Endodermal cell (in vitro differentiated cells): ENCODE results near the gene FAM53A. TPM values are rescaled to one million over a fixed set of nuclear protein-coding genes. Genes with fewer than 3 reads are reported as not detected.

Experiments
- DNase-seq: peaks from one replicate; pipeline ENCODE4 v3.0.0-alpha.2; 2017
- H3K27ac ChIP-seq: 2 replicates; pipeline ENCODE4 v1.5.1; 2013; ENCODE audit warnings: mild to moderate bottlenecking, low read depth, low read length, moderate library complexity
- H3K27me3 ChIP-seq: 2 replicates; pipeline ENCODE4 v1.6.1; 2013; ENCODE audit warnings: mild to moderate bottlenecking, low read length, moderate library complexity; ENCODE audit not compliant: insufficient read depth, control insufficient read depth, poor library complexity, severe bottlenecking
- H3K36me3 ChIP-seq: 2 replicates; pipeline ENCODE4 v1.7.0; 2013; ENCODE audit warnings: mild to moderate bottlenecking, low read length, moderate library complexity; ENCODE audit not compliant: control insufficient read depth, insufficient read depth
- H3K4me1 ChIP-seq: one replicate; pipeline ENCODE4 v1.7.0; 2013; ENCODE audit warnings: low read length; ENCODE audit not compliant: control insufficient read depth, insufficient read depth
- H3K4me3 ChIP-seq: 2 replicates; pipeline ENCODE4 v1.5.1; 2013; ENCODE audit warnings: mild to moderate bottlenecking, low read length, moderate library complexity
- H3K9ac ChIP-seq: 2 replicates; pipeline ENCODE4 v1.6.1; 2013; ENCODE audit warnings: mild to moderate bottlenecking, low read length, moderate library complexity; ENCODE audit not compliant: poor library complexity, severe bottlenecking; ENCODE audit errors: extremely low read depth
- H3K9me3 ChIP-seq: 2 replicates; pipeline ENCODE4 v1.6.1; 2013; ENCODE audit warnings: mild to moderate bottlenecking, low read length, moderate library complexity; ENCODE audit not compliant: control insufficient read depth
- H3K27ac Mint-ChIP-seq: 2 replicates; pipeline ENCODE4 v1.8.0; 2020; ENCODE audit warnings: mixed read lengths
- H3K27me3 Mint-ChIP-seq: 2 replicates; pipeline ENCODE4 v1.8.0; 2021; ENCODE audit warnings: mild to moderate bottlenecking, mixed read lengths; ENCODE audit not compliant: insufficient read depth
- H3K36me3 Mint-ChIP-seq: 2 replicates; pipeline ENCODE4 v1.8.0; 2020; ENCODE audit warnings: low read depth, mixed read lengths
- H3K4me1 Mint-ChIP-seq: 2 replicates; pipeline ENCODE4 v1.8.0; 2020; ENCODE audit warnings: mixed read lengths
- H3K4me3 Mint-ChIP-seq: 2 replicates; pipeline ENCODE4 v1.8.0; 2020; ENCODE audit warnings: mild to moderate bottlenecking, moderate library complexity, mixed read lengths
- H3K9me3 Mint-ChIP-seq: 2 replicates; pipeline ENCODE4 v1.8.0; 2020; ENCODE audit warnings: mild to moderate bottlenecking, mixed read lengths
- WGBS, 2 experiments: methylation state at CpG; one replicate each; pipeline versions ENCODE4 v1.1.5 to v1.1.7; 2013; ENCODE audit warnings: missing lambda C conversion rate in 2 of 2, mixed read lengths in 1 of 2; ENCODE audit not compliant: insufficient coverage in 1 of 2, insufficient read length in 1 of 2; 5-methylcytosine and 5-hydroxymethylcytosine counted together
- total RNA-seq, 2 donors: library from RNA; stranded (reverse); fragmentation: NEBNext Ultra II Directional in 1 of 2; extraction: Animal tissue kit (Norgen Biotek cat#: 25700) in 1 of 2; gene quantifications; 2 replicates in 1 of 2; 3 replicates in 1 of 2; pipeline ENCODE4 v1.2.1, GENCODE V29; 2021
- TF ChIP-seq, protein P1 (sequence below): fragments of 200-600 bp; sonication (generic); conservative IDR thresholded peaks from 2 replicates; pipeline ENCODE4 v1.5.0; 2021; ENCODE audit warnings: antibody characterized with exemption, mild to moderate bottlenecking

The FAM53A gene
- total RNA-seq, 2 donors from 2014 or later, result 3.7 to 4.9 TPM

DNA sequence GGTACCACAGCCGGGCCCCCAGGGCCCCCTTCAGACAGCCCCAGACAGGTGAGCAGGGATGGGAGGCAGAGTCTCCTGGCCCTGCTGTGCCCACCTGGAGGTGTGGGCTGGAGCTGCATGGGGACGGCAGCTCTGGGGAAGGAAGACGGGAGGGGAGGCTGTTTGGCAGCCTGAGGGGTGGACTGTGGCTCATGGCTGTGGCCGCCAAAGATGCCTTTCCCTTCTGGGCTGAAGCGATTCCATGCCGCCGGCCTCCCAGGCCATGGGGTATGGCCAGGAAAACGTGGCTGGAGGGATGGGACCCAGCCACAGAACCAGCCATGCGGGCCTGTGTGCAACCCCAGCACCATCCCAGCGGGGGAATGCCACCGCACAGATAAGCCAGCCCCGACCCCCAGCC lies 65.7 kb downstream of the FAM53A start:
- H3K4me1 Mint-ChIP-seq, result no peaks in the 10 kb centered on the region
- no peak overlapping the region for H3K27ac Mint-ChIP-seq
- no peaks in the 10 kb centered on the region for H3K27me3 ChIP-seq
- TF ChIP-seq, protein P1, sequence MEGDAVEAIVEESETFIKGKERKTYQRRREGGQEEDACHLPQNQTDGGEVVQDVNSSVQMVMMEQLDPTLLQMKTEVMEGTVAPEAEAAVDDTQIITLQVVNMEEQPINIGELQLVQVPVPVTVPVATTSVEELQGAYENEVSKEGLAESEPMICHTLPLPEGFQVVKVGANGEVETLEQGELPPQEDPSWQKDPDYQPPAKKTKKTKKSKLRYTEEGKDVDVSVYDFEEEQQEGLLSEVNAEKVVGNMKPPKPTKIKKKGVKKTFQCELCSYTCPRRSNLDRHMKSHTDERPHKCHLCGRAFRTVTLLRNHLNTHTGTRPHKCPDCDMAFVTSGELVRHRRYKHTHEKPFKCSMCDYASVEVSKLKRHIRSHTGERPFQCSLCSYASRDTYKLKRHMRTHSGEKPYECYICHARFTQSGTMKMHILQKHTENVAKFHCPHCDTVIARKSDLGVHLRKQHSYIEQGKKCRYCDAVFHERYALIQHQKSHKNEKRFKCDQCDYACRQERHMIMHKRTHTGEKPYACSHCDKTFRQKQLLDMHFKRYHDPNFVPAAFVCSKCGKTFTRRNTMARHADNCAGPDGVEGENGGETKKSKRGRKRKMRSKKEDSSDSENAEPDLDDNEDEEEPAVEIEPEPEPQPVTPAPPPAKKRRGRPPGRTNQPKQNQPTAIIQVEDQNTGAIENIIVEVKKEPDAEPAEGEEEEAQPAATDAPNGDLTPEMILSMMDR, result no peak
- no peak overlapping the region for H3K4me3 Mint-ChIP-seq
- no peak overlapping the region for H3K4me3 ChIP-seq
- no peaks in the 10 kb centered on the region for H3K27me3 Mint-ChIP-seq
- H3K36me3 ChIP-seq, result no peaks in the 10 kb centered on the region
- H3K9me3 ChIP-seq, result no peaks in the 10 kb centered on the region
- H3K36me3 Mint-ChIP-seq, result no peaks in the 10 kb centered on the region
- no peak for DNase-seq
- no peak overlapping the region for H3K9ac ChIP-seq
- H3K4me1 ChIP-seq, result no peaks in the 10 kb centered on the region
- no peak overlapping the region for H3K27ac ChIP-seq
- 92 to 100% methylated on average over 1 to 12 of the region's 12 CpGs for WGBS, 2 experiments
- peaks cover 12% of the 10 kb centered on the region for H3K9me3 Mint-ChIP-seq

DNA sequence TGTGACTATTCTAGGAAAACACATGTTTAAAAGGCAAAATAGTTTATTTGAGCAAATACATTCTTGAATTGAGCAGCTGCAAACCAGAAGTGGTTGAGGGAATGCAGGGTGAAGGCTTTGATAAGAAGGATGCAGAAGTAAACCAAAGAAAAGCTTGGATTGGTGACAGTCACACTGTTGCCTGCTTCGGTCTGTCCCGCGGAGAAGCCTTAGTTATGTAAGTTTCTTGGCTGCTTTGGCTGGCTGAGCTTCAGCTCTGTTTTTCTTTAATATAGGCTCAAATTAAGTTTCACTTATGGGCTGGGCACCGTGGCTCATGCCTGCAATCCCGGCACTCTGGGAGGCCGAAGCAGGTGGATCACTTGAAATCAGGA lies 67.6 kb downstream of the FAM53A start:
- Mint-ChIP-seq H3K4me1 (no peaks in the 10 kb centered on the region), H3K27me3 (no peaks in the 10 kb centered on the region), H3K9me3 (peaks cover 12% of the 10 kb centered on the region), H3K36me3 (no peaks in the 10 kb centered on the region), H3K27ac (no peak overlapping the region), H3K4me3 (no peak overlapping the region)
- DNase-seq, result no peak
- Histone ChIP-seq H3K27ac (no peak overlapping the region), H3K36me3 (no peaks in the 10 kb centered on the region), H3K4me3 (no peak overlapping the region), H3K4me1 (no peaks in the 10 kb centered on the region), H3K27me3 (no peaks in the 10 kb centered on the region), H3K9ac (no peak overlapping the region), H3K9me3 (no peaks in the 10 kb centered on the region)
- 90 to 95% methylated on average over 3 to 6 of the region's 6 CpGs for WGBS, 2 experiments
- TF ChIP-seq, protein P1, result no peak

DNA sequence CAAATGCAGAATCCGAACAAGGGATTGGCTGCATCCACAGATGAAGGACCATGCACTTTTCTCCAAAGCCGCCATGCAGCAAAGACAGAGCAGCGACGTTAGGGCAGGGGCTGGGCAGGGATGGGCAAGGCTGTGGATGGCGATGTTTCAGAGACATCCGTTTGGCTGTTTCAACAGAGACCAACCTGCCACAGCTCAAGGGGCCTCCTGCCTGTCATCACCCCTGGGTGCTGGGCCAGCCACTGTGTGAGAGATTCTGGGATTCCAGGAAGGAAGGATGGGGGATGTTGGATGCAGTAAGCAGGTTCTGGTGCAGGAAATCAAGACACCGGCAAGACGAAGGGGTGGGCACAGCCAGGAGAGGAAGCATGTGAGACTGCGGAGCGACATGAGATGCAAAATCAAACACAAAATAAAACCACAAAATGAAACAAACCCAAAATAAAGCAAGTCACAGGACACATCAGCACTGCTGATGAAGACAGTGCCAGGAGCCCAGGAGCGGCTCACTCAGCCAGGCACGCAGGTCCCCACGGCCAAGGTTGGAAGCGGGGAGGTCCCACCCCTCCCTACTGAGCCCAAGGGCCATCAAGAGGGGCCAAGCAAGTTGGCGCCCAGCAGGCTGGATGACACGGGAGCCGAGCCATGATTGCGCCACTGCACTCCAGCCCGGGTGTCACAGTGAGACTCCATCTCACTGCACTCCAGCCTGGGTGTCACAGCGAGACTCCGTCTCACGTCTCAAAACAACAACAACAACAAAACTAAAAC lies 68.1 kb downstream of the FAM53A start:
- no peaks in the 10 kb centered on the region for H3K36me3 ChIP-seq
- no peak overlapping the region for H3K27ac Mint-ChIP-seq

More for the DNA sequence above, 68.1 kb downstream of the FAM53A start:
- TF ChIP-seq, protein P1, result no peak
- 87 to 93% methylated on average over 9 to 22 of the region's 22 CpGs for WGBS, 2 experiments
- Mint-ChIP-seq H3K36me3 (no peaks in the 10 kb centered on the region), H3K4me1 (no peaks in the 10 kb centered on the region), H3K4me3 (no peak overlapping the region), H3K9me3 (peaks cover 12% of the 10 kb centered on the region), H3K27me3 (no peaks in the 10 kb centered on the region)
- H3K4me3 ChIP-seq, result no peak overlapping the region
- H3K27ac ChIP-seq, result no peak overlapping the region
- no peaks in the 10 kb centered on the region for H3K9me3 ChIP-seq
- no peak overlapping the region for H3K9ac ChIP-seq
- H3K4me1 ChIP-seq, result no peaks in the 10 kb centered on the region
- H3K27me3 ChIP-seq, result no peaks in the 10 kb centered on the region
- DNase-seq, result no peak
